ENCODE data around the gene SAMHD1. TPM values are rescaled to one million over a fixed set of nuclear protein-coding genes. Genes with fewer than 3 reads are reported as not detected.
"Not testable (repeated sequence)": the region's sequence is repeated elsewhere in the genome, so short reads cannot be mapped to it uniquely, and the experiment has no call there.

The SAMHD1 gene
- total and polyA plus RNA-seq, 2 of the 8 experiments (the other 6 are each of a cell fraction or from before 2014, with no cell fraction given) = 22.0 to 37.1 TPM

- TF ChIP-seq TCF12 (IDR thresholded peaks at IDR 0.05; ENCODE audit: low read depth, low read length) (no peak), SAP30 (IDR thresholded peaks at IDR 0.05; ENCODE audit: insufficient read depth, insufficient replicate concordance, low read length) (no peak), RBBP5 (IDR thresholded peaks at IDR 0.05; ENCODE audit: borderline replicate concordance, low read depth, low read length) (no peak), KDM4A (IDR thresholded peaks at IDR 0.05; ENCODE audit: low read depth, low read length, severe bottlenecking) (no peak)
These were observed 75.6 kb downstream of the SAMHD1 start, which contains the start of gene TLDC2 (continued) for GRCh38 chr20:36875702-36876472.

- H2BK120ac ChIP-seq (replicated peaks; ENCODE audit: low read depth, low read length); H3K23me2 ChIP-seq (ENCODE audit: low read depth, low read length); H3K36me3 ChIP-seq (ENCODE audit: control insufficient read depth in 2 of 4, insufficient read depth in 4 of 4, low read length in 3 of 4); H3K79me2 ChIP-seq (ENCODE audit: control insufficient read depth in 1 of 2, insufficient read depth in 2 of 2, low read length in 2 of 2); H3K4ac ChIP-seq (replicated peaks; ENCODE audit: insufficient read length, low read depth, low read length); H3K4me2 ChIP-seq (ENCODE audit: insufficient read depth in 1 of 2, low read depth in 2 of 2, low read length in 2 of 2); DNase-seq (ENCODE audit: low read depth in 1 of 2, low spot score in 2 of 2); H3K9me3 ChIP-seq (ENCODE audit: insufficient read depth in 2 of 2, low read depth in 1 of 2, low read length in 1 of 2); H4K8ac ChIP-seq (ENCODE audit: extremely low read depth, insufficient read depth, low read length); H2BK5ac ChIP-seq (ENCODE audit: low read depth, low read length); H2BK20ac ChIP-seq (ENCODE audit: low read length); H2BK15ac ChIP-seq (ENCODE audit: low read length); H2AFZ ChIP-seq (ENCODE audit: low read length); H4K5ac ChIP-seq (ENCODE audit: insufficient read length, low read depth, low read length); H3K56ac ChIP-seq (replicated peaks; ENCODE audit: insufficient read length, low read depth, low read length); H3K4me1 ChIP-seq (replicated peaks in 1 of 4; ENCODE audit: control insufficient read depth in 3 of 4, insufficient read depth in 4 of 4, low read length in 3 of 4); H3K27me3 ChIP-seq (replicated peaks in 1 of 4; ENCODE audit: control insufficient read depth in 3 of 4, extremely low read depth in 1 of 4, insufficient read depth in 3 of 4, low read length in 3 of 4); H3K79me1 ChIP-seq (ENCODE audit: low read depth, low read length); H3K18ac ChIP-seq (ENCODE audit: extremely low read depth, low read length); H3K27ac ChIP-seq (ENCODE audit: low read depth, low read length); H2BK12ac ChIP-seq (ENCODE audit: low read depth, low read length); FAIRE-seq; H3K4me3 ChIP-seq (ENCODE audit: extremely low read depth in 1 of 4, insufficient read depth in 2 of 4, low read depth in 3 of 4, low read length in 4 of 4); H3K9ac ChIP-seq (replicated peaks in 1 of 4; ENCODE audit: extremely low read depth in 1 of 4, low read depth in 3 of 4, low read length in 3 of 4); H2AK5ac ChIP-seq (ENCODE audit: low read depth, low read length); H4K20me1 ChIP-seq (replicated peaks in 1 of 2; ENCODE audit: control insufficient read depth in 1 of 2, insufficient read depth in 2 of 2, low read length in 2 of 2); H3K14ac ChIP-seq (ENCODE audit: insufficient read length); H4K91ac ChIP-seq (replicated peaks; ENCODE audit: insufficient read length, low read length); H3K23ac ChIP-seq (ENCODE audit: insufficient read length): not testable (repeated sequence)
- ChIA-PET CTCF (ENCODE audit: partially characterized antibody) (interaction anchor here (0.8 to 5.0 kb wide), 4 partner anchors 8 to 120 kb away, joined by 3 to 26 read pairs (median 8); no protein-coding TSS in a partner anchor), POLR2A (ENCODE audit: partially characterized antibody) (interaction anchor here (1.8 kb wide), 1 partner anchor 11 kb away, joined by 4 read pairs; no protein-coding TSS in a partner anchor)
- whole genome bisulfite sequencing, 2 experiments (ENCODE audit: extremely low coverage in 1 of 2, insufficient coverage in 1 of 2, insufficient read length in 1 of 2, insufficient replicate concordance in 2 of 2, low coverage in 1 of 2, low lambda C conversion rate in 2 of 2, missing lambda C conversion rate in 1 of 2) = 87% methylated on average over 4 of the region's 5 CpGs; no CpG with 5 or more reads in 1 of the 2 experiments
These were observed 76.4 kb downstream of the SAMHD1 start for GRCh38 chr20:36875093-36875492.
